BJ (cell line): Measurements from ENCODE around the gene HOXB4. TPM values are rescaled to one million over a fixed set of nuclear protein-coding genes. Genes with fewer than 3 reads are reported as not detected.

Experiments used
- CTCF ChIA-PET: fragments of 350-600 bp; formaldehyde crosslinking; extraction: SDS; loops from one replicate; lab custom pipeline; 2021; ENCODE audit warnings: antibody characterized with exemption, inconsistent platforms; lab: Yijun Ruan, JAX
- POLR2A ChIA-PET: fragments of 300-600 bp; sonication (Branson Sonifier 250); formaldehyde crosslinking; extraction: SDS; loops from one replicate; lab custom pipeline; 2021; ENCODE audit warnings: antibody characterized with exemption; lab: Charles Lee
- DNase-seq: peaks from one replicate; pipeline ENCODE4 v3.0.0-alpha.2; 2011; ENCODE audit warnings: low read depth
- H3K27me3 ChIP-seq: 2 replicates; pipeline ENCODE4 v1.6.0; 2011; ENCODE audit warnings: low read length; ENCODE audit not compliant: control insufficient read depth, insufficient read depth
- H3K36me3 ChIP-seq: 2 replicates; pipeline ENCODE4 v1.5.1; 2011; ENCODE audit warnings: low read length; ENCODE audit not compliant: control insufficient read depth, insufficient read depth
- H3K4me3 ChIP-seq: 2 replicates; pipeline ENCODE4 v1.5.1; 2011; ENCODE audit warnings: low read depth, mild to moderate bottlenecking, control low read depth, low read length
- polyA plus RNA-seq: library from polyadenylated mRNA; depleted of rRNA; stranded (reverse); fragments of >200 nt; gene quantifications from 2 replicates; pipeline ENCODE4 v1.2.3, GENCODE V29; 2011
- TF ChIP-seq, protein P1 (sequence below): IDR thresholded peaks from 2 replicates; pipeline ENCODE4 v1.5.1; 2011; ENCODE audit warnings: low read depth, mild to moderate bottlenecking, control low read depth, inconsistent platforms, low read length, moderate library complexity; ENCODE audit not compliant: insufficient read depth

The HOXB4 gene
- polyA plus RNA-seq, 1 experiment = not detected

DNA sequence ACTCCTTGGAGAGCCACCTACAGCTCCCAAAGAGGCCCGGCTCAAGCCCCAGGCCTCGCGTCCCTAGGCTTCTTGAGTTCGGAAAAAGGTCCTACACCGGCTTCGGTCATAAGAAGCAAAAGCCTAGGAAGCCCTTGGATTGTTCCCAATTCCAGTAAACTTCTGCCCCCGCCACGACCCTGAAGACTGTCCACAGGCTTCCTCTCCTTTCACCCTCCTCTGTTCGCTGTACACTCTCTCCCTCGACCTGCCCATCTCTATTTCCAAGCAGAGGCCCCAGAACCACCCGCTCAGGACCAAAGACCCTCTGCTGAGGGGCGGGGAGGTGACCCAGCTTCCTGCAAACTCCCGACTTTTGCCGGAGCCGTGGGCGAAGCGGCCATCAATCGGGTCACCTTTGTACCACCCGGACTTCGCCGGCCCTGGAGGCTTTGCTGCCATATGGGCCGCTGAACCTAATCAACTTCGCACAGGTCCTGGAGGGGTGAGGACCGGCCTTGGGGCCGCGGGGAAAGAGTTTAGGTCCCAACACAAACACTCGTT is 36.0 kb downstream of the HOXB4 start:
- POLR2A ChIA-PET = no interaction called here
- TF ChIP-seq, protein P1, sequence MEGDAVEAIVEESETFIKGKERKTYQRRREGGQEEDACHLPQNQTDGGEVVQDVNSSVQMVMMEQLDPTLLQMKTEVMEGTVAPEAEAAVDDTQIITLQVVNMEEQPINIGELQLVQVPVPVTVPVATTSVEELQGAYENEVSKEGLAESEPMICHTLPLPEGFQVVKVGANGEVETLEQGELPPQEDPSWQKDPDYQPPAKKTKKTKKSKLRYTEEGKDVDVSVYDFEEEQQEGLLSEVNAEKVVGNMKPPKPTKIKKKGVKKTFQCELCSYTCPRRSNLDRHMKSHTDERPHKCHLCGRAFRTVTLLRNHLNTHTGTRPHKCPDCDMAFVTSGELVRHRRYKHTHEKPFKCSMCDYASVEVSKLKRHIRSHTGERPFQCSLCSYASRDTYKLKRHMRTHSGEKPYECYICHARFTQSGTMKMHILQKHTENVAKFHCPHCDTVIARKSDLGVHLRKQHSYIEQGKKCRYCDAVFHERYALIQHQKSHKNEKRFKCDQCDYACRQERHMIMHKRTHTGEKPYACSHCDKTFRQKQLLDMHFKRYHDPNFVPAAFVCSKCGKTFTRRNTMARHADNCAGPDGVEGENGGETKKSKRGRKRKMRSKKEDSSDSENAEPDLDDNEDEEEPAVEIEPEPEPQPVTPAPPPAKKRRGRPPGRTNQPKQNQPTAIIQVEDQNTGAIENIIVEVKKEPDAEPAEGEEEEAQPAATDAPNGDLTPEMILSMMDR = no peak
- H3K27me3 ChIP-seq = peaks cover 11% of the 10 kb centered on the region
- no peaks in the 10 kb centered on the region for H3K36me3 ChIP-seq
- no peak for DNase-seq
- H3K4me3 ChIP-seq = peak overlapping the region; percentile 50
- CTCF ChIA-PET = no interaction called here

DNA sequence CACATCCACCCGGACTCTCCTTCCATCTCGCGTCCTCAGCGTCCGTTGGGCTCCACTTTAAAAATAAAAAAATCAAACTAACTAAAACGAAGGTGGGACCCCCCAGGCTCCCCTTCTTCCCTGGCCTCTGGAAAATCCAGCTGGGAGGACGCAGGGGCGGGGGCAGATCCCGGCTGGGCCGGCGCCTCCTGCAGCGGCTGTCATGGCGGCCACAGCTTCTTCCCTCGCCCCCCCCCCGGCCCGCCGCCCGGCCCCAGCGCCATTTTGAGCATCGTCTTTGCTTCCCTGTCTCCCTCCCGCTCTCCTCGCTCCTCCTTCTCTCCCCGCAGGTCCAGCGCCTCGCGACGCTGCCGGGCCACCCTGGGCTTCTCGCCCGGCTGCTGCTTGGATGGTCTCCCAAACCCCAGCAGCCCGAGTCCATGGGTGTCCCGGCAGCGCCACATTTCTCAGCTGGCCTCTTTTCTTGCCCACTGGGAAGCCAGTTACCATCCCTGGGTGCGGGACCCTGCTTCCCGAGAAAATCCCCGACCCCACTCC is 36.5 kb downstream of the HOXB4 start:
- peak overlapping the region; percentile 50 for H3K4me3 ChIP-seq
- no peaks in the 10 kb centered on the region for H3K36me3 ChIP-seq
- peaks cover 11% of the 10 kb centered on the region for H3K27me3 ChIP-seq
- POLR2A ChIA-PET = no interaction called here
- CTCF ChIA-PET = no interaction called here
- TF ChIP-seq, protein P1 = no peak
- no peak for DNase-seq

DNA sequence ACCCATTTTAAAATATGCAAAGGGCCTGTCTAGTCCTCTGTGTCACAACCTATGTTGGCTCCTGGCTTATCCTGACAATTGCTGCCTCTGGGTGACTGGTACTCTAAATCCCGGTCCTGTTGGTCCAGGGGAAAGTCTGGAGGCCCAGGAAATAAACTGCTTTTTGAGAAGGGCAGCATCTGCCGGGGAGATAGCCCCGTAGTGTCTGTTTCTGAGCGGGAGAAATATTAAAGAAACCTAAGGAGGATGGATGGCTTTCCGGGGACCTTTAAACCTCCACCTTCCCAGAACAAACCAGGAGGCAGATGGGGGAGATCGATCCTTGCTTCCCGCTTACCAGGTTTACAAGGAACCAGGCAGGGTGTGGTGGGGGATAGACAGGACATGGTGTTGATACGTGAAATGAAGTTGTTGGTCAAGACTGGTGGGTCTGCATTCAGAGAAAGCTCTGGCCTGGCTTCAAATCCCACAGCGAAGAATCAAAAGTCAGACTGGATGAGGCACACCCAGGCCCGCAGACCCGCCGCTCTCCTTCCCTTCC is 37.0 kb downstream of the HOXB4 start:
- TF ChIP-seq, protein P1 = no peak
- DNase-seq = no peak
- H3K4me3 ChIP-seq = peak overlapping the region; percentile 26
- peaks cover 11% of the 10 kb centered on the region for H3K27me3 ChIP-seq
- ChIA-PET POLR2A (no interaction called here), CTCF (no interaction called here)
- no peaks in the 10 kb centered on the region for H3K36me3 ChIP-seq

DNA sequence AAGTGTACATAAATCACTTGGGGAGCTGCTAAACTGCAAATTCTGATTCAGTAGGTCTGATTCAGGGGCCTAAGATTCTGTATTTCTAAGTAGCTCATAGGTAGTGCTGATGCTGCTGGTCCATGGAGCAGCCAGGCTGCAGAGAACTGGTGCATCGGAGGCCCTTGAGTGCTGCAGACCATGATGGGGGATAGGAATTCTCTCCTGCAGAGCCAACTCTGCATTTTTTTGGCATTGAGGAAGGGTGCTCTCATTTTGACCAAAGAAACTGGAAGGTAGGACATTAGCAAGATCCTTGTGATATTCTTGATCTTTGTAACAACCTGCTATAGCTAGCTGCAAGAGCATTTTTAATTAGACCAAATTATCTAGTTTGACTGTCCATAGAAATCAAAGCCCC is 37.9 kb downstream of the HOXB4 start:
- POLR2A ChIA-PET = interaction anchor here (0.5 kb wide), 1 partner anchor 73 kb away, joined by 4 read pairs; no protein-coding TSS in a partner anchor
- H3K4me3 ChIP-seq = no peak overlapping the region

DNA sequence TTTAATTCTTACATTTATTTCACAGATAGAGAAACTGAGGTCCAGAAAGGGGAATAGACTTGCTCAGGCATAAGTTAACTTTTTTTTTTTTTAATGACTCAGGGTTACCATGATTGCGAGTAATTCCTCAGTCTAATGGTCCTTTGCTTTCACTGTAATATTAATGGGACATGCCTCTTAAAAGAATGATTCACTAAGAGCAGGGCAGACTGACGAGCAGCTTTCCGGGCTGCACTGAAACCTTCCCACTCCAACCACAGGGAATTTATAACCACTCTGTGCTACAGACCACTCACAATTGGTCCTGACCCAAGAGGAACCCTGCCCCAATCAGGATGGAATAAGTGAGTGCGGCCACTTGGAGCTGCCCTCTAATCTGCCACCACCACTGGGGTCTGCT is 39.0 kb downstream of the HOXB4 start:
- ChIA-PET CTCF (interaction anchor here (1.2 to 2.4 kb wide), 2 partner anchors 10 to 46 kb away, joined by 4 to 7 read pairs; no protein-coding TSS in a partner anchor), POLR2A (no interaction called here)
- TF ChIP-seq, protein P1 = no peak
- peak; percentile 68 for DNase-seq
- no peaks in the 10 kb centered on the region for H3K36me3 ChIP-seq
- H3K4me3 ChIP-seq = no peak overlapping the region
- peaks cover 8% of the 10 kb centered on the region for H3K27me3 ChIP-seq

More for the DNA sequence above, 37.9 kb downstream of the HOXB4 start:
- TF ChIP-seq, protein P1 = no peak
- CTCF ChIA-PET = interaction anchor here (2.4 kb wide), 1 partner anchor 47 kb away, joined by 7 read pairs; no protein-coding TSS in a partner anchor
- no peaks in the 10 kb centered on the region for H3K36me3 ChIP-seq
- H3K27me3 ChIP-seq = peaks cover 8% of the 10 kb centered on the region
- DNase-seq = no peak
